A549 (cell line): ENCODE results near the gene SH2D2A.
"Not testable (repeated sequence)": the region's sequence is repeated elsewhere in the genome, so short reads cannot be mapped to it uniquely, and the experiment has no call there.

Experiments
- CTCF ChIP-seq: fragments of >200 bp; sonication (Bioruptor Twin); formaldehyde crosslinking; IDR thresholded peaks from 3 replicates; pipeline ENCODE4 v1.5.1; 2016
- HMGXB4 ChIP-seq: fragments of 250-450 bp; sonication (Bioruptor Pico); IDR thresholded peaks from 2 replicates; pipeline ENCODE4 v1.5.0; 2021; ENCODE audit warnings: mild to moderate bottlenecking, moderate library complexity, borderline replicate concordance
- KDM5A ChIP-seq: fragments of 200-600 bp; sonication (generic); IDR thresholded peaks from 2 replicates; pipeline ENCODE4 v1.6.1; 2016; ENCODE audit warnings: antibody characterized with exemption, mild to moderate bottlenecking
- MYC ChIP-seq: IDR thresholded peaks from 2 replicates; pipeline ENCODE4 v1.6.1; 2012; ENCODE audit warnings: mild to moderate bottlenecking, inconsistent platforms, low read length, improper control_type of control experiment, borderline replicate concordance
- NFE2L2 ChIP-seq: fragments of 150-350 bp; conservative IDR thresholded peaks from 2 replicates; pipeline ENCODE4 v1.6.1; 2014; ENCODE audit warnings: low read length
- PBX3 ChIP-seq: IDR thresholded peaks from 2 replicates; pipeline ENCODE4 v1.6.1; 2012
- POLR2A ChIP-seq: IDR thresholded peaks from 2 replicates; pipeline ENCODE4 v1.6.1; 2012; ENCODE audit warnings: mild to moderate bottlenecking, low read length
- RAD21 ChIP-seq, 2 experiments: fragments of >200 bp in 1 of 2; sonication (Bioruptor Twin) in 1 of 2; formaldehyde crosslinking in 1 of 2; IDR thresholded peaks in 1 of 2; conservative IDR thresholded peaks in 1 of 2; 2 replicates in 1 of 2; 3 replicates in 1 of 2; pipeline ENCODE4 v1.6.1; 2012 to 2018; ENCODE audit warnings: inconsistent platforms in 1 of 2
- SMC3 ChIP-seq: fragments of >200 bp; sonication (Bioruptor Twin); formaldehyde crosslinking; IDR thresholded peaks from 3 replicates; pipeline ENCODE4 v1.6.1; 2018; ENCODE audit warnings: inconsistent platforms
- SREBF2 ChIP-seq: fragments of 450-650 bp; IDR thresholded peaks from 2 replicates; pipeline ENCODE4 v1.6.1; 2014; ENCODE audit warnings: mild to moderate bottlenecking, moderate library complexity
- USF2 ChIP-seq: fragments of 450-650 bp; IDR thresholded peaks from 2 replicates; pipeline ENCODE4 v1.6.1; 2014; ENCODE audit warnings: antibody characterized with exemption
- ZC3H11A ChIP-seq: fragments of 450-650 bp; IDR thresholded peaks from 2 replicates; pipeline ENCODE4 v1.6.1; 2014; ENCODE audit warnings: antibody characterized with exemption, mild to moderate bottlenecking

- TF ChIP-seq SREBF2; CTCF; MYC; HMGXB4 (CRISPR knock-in tag); KDM5A; POLR2A; NFE2L2; PBX3; USF2; RAD21 (conservative IDR thresholded peaks at IDR 0.05 in 1 of 2, IDR thresholded peaks at IDR 0.05 in 1 of 2); ZC3H11A; SMC3: not testable (repeated sequence)
These were observed 51.5 kb downstream of the SH2D2A start for GRCh38 chr1:156765136-156765535.
